ENCODE results near the gene ABI3BP.

DNA sequence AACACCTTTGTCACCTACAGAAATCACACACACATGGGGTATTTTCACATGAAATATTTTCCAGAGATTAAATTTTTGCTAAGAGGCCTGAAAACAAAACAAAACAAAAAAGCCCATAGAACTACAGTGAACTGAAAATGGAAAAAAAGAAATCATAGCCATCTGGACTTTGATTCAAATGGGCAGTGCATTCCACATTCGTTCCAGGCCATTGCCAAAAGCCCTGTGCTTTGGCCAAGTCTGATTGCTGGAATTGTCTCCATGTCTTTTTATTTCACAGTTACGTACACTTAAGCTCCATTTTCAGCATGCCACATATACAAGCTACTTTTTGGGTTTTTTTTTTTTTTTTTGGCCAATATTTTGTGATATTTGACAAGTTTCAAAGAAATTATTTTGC is 236.8 kb downstream of the ABI3BP start:
- no peak for TF ChIP-seq CTCF (IDR thresholded peaks at IDR 0.05; ENCODE audit: low read length)
- no peak for TF ChIP-seq EZH2 (optimal IDR thresholded peaks at IDR 0.05; ENCODE audit: low read depth, low read length)
- TF ChIP-seq EZH2phosphoT487 (IDR thresholded peaks at IDR 0.05; ENCODE audit: low read length), result no peak

Data from MM.1S (cell line).